ENCODE measurements around the gene RNU6-1. TPM values are rescaled to one million over a fixed set of nuclear protein-coding genes. Genes with fewer than 3 reads are reported as not detected.

RNU6-1 gene
- polyA plus RNA-seq, 3 donors, result not detected

DNA sequence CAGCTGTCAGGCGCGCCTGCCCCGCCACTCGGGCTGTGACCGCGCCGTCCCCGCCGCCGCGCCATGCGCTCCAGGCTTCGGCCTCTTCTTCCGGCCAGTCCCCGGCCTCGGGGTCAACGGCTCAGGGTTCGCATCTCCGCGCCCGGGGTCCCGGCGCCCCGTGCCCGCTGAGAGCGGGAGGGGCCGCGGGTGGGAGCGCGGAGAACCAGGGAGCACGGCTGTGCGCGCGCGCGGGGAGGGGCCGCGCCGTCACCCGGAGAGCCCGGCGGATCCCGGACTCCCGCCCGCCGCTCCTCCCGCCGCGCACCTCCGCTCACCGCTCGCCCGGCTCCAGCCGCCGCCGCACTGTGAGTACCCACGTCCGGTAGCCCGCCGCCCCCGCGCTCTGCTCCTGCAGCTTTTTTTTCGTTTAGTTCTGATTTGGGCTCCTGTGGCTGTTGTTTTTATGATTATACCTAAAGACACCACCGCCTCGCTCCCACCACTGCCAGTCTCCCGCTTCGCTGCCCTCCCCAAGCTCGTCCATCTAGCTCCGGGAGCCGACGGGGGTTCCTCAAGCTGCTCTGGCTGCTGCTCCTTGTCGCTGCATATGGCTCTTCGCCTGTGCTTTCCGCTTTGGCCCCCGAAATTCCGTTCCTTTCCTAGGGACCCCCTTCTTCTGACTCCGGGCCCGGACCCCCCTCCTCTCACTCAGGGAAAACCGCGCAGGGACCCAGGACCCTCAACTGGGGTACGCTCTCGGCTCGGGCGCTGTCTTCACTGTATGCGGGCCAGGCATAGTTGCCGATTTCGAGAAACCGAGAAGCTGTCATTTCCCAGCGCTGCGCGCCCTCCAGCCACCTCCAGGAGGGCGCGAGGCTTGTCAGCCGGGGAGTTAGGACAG, 16.3 kb downstream of the RNU6-1 start:
- Histone ChIP-seq H2AFZ (ENCODE audit: insufficient read depth, low read depth, low read length, poor library complexity, severe bottlenecking) (no peak overlapping the region), H3K4me3 (replicated peaks in 1 of 3; ENCODE audit: low read depth in 2 of 3, low read length in 3 of 3) (no peak overlapping the region), H3K79me2 (ENCODE audit: insufficient read depth, low read length) (no peaks in the 10 kb centered on the region), H4K20me1 (ENCODE audit: insufficient read depth, low read length) (no peaks in the 10 kb centered on the region), H3K27ac (ENCODE audit: low read depth in 1 of 2, low read length in 2 of 2) (no peak overlapping the region), H3K4me1 (ENCODE audit: control insufficient read depth in 1 of 2, insufficient read depth in 2 of 2, low read length in 2 of 2) (peaks cover 31 to 58% of the 10 kb centered on the region in 2 donors), H3K36me3 (replicated peaks in 1 of 2; ENCODE audit: control insufficient read depth in 1 of 2, insufficient read depth in 2 of 2, low read length in 2 of 2) (no peaks in the 10 kb centered on the region), H3K9ac (ENCODE audit: insufficient read depth, low read length, poor library complexity, severe bottlenecking) (no peak overlapping the region), H3K27me3 (ENCODE audit: control insufficient read depth in 2 of 2, insufficient read depth in 2 of 2, low read length in 2 of 2) (peaks cover 79 to 86% of the 10 kb centered on the region in 2 donors), H3K9me3 (replicated peaks in 1 of 2; ENCODE audit: control insufficient read depth in 1 of 2, insufficient read depth in 1 of 2, low read length in 2 of 2) (peaks cover 16 to 58% of the 10 kb centered on the region in 2 donors), H3K4me2 (replicated peaks; ENCODE audit: extremely low read depth, low read length, poor library complexity, severe bottlenecking) (peak overlapping the region; percentile 46)
- Mint-ChIP-seq H3K27ac (no peak overlapping the region), H3K9me3 (peaks cover 0 to 37% (median 31%) of the 10 kb centered on the region in 7 donors), H3K4me1 (peaks cover 49% of the 10 kb centered on the region), H3K27me3 (ENCODE audit: low read depth in 3 of 3) (peaks cover 77 to 97% (median 80%) of the 10 kb centered on the region in 3 donors), H3K4me3 (peak overlapping the region; percentile 72 to 96), H3K36me3 (peaks cover 17 to 23% of the 10 kb centered on the region in 2 donors)
- no peak for DNase-seq
- intact Hi-C loops (cut with micrococcal nuclease), result no loop called here
- 2% methylated on average over 77 of the region's 94 CpGs for WGBS (ENCODE audit: insufficient coverage)
- TF ChIP-seq, protein P1, sequence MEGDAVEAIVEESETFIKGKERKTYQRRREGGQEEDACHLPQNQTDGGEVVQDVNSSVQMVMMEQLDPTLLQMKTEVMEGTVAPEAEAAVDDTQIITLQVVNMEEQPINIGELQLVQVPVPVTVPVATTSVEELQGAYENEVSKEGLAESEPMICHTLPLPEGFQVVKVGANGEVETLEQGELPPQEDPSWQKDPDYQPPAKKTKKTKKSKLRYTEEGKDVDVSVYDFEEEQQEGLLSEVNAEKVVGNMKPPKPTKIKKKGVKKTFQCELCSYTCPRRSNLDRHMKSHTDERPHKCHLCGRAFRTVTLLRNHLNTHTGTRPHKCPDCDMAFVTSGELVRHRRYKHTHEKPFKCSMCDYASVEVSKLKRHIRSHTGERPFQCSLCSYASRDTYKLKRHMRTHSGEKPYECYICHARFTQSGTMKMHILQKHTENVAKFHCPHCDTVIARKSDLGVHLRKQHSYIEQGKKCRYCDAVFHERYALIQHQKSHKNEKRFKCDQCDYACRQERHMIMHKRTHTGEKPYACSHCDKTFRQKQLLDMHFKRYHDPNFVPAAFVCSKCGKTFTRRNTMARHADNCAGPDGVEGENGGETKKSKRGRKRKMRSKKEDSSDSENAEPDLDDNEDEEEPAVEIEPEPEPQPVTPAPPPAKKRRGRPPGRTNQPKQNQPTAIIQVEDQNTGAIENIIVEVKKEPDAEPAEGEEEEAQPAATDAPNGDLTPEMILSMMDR (IDR thresholded peaks at IDR 0.05), result no peak

DNA sequence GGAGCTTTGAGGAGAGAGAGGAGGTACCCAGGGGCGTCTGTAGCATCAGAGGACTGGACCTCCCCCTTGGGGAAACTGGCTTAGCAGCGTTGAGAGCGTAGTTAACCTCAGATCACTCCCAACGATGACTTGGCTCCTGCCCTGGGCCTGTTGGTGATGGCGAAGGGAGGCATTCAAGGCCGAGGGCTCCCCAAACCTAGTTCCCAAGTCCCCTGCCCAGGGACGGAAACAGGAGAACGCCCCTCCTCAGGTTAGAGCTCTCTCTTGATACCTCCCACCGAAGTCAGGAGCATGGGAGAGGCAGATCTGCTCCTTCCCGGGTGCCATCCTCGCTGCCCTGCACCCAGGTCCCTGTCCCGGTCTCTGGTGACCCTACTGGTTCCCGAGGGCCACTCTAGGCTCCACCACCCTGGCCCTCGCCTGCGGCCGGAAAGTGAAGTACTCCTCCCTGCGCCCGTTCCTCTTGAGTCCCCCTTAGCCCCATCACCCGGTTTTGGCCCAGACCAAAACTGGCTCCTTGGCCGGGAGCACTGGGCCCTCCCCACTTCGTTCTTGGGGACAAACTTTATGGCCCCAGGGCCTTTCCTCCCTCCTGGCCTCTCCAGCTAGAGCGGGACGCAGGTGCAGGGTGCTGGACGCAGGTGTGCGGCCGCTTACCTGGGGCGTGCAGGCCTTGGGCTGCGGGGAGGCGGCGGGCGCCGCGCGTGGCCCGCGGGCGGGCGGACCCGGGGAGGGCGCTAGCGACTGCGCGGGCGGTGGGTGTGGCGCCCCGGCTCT, 17.1 kb downstream of the RNU6-1 start:
- Mint-ChIP-seq H3K27ac (no peak overlapping the region), H3K4me1 (peaks cover 44% of the 10 kb centered on the region), H3K27me3 (ENCODE audit: low read depth in 3 of 3) (peaks cover 80 to 97% (median 83%) of the 10 kb centered on the region in 3 donors), H3K9me3 (peaks cover 0 to 34% (median 30%) of the 10 kb centered on the region in 7 donors), H3K4me3 (peak overlapping the region in 1 of 2 donors; percentile 86), H3K36me3 (peaks cover 17 to 23% of the 10 kb centered on the region in 2 donors)
- H3K4me1 ChIP-seq (ENCODE audit: control insufficient read depth in 1 of 2, insufficient read depth in 2 of 2, low read length in 2 of 2), result peaks cover 25 to 49% of the 10 kb centered on the region in 2 donors
- H3K9ac ChIP-seq (ENCODE audit: insufficient read depth, low read length, poor library complexity, severe bottlenecking), result no peak overlapping the region
- no peak for DNase-seq
- H3K27me3 ChIP-seq (ENCODE audit: control insufficient read depth in 2 of 2, insufficient read depth in 2 of 2, low read length in 2 of 2), result peaks cover 80 to 88% of the 10 kb centered on the region in 2 donors
- H3K36me3 ChIP-seq (replicated peaks in 1 of 2; ENCODE audit: control insufficient read depth in 1 of 2, insufficient read depth in 2 of 2, low read length in 2 of 2), result no peaks in the 10 kb centered on the region
- no peak overlapping the region for H2AFZ ChIP-seq (ENCODE audit: insufficient read depth, low read depth, low read length, poor library complexity, severe bottlenecking)
- 5% methylated on average over 44 of the region's 46 CpGs for WGBS (ENCODE audit: insufficient coverage)
- no peaks in the 10 kb centered on the region for H4K20me1 ChIP-seq (ENCODE audit: insufficient read depth, low read length)
- H3K27ac ChIP-seq (ENCODE audit: low read depth in 1 of 2, low read length in 2 of 2), result no peak overlapping the region
- peak overlapping the region; percentile 46 for H3K4me2 ChIP-seq (replicated peaks; ENCODE audit: extremely low read depth, low read length, poor library complexity, severe bottlenecking)
- H3K79me2 ChIP-seq (ENCODE audit: insufficient read depth, low read length), result no peaks in the 10 kb centered on the region
- no peak overlapping the region for H3K4me3 ChIP-seq (replicated peaks in 1 of 3; ENCODE audit: low read depth in 2 of 3, low read length in 3 of 3)
- intact Hi-C loops (cut with micrococcal nuclease), result no loop called here
- H3K9me3 ChIP-seq (replicated peaks in 1 of 2; ENCODE audit: control insufficient read depth in 1 of 2, insufficient read depth in 1 of 2, low read length in 2 of 2), result peaks cover 16 to 53% of the 10 kb centered on the region in 2 donors
- TF ChIP-seq, protein P1 (IDR thresholded peaks at IDR 0.05), result no peak

Measured in CD14-positive monocyte (primary cell).